Stomach (tissue), 9 donors: ENCODE results near the gene CDH16. TPM values are rescaled to one million over a fixed set of nuclear protein-coding genes. Genes with fewer than 3 reads are reported as not detected.

ENCODE experiments used
- DNase-seq, 2 donors: peaks; one replicate each; pipeline versions ENCODE4 v3.0.0 to v3.0.0-alpha.2; 2013 to 2019
- H3K27ac ChIP-seq, 5 donors: fragments of 200-600 bp in 4 of 5; sonication (generic) in 4 of 5; one replicate each; pipeline ENCODE4 v1.5.1; 2013 to 2019; ENCODE audit warnings: mild to moderate bottlenecking in 1 of 5, moderate library complexity in 1 of 5
- H3K27me3 ChIP-seq, 3 donors: fragments of 200-600 bp; sonication (generic); one replicate each; pipeline ENCODE4 v1.5.1; 2017 to 2019; ENCODE audit warnings: mixed run types in 1 of 3
- H3K36me3 ChIP-seq, 4 donors: fragments of 200-600 bp; sonication (generic); 1 replicate in 3 of 4; 2 replicates in 1 of 4; pipeline ENCODE4 v1.5.1; 2016 to 2019
- H3K4me1 ChIP-seq, 4 donors: fragments of 200-600 bp; sonication (generic); one replicate each; pipeline ENCODE4 v1.5.1; 2016 to 2019
- H3K4me3 ChIP-seq, 4 donors: fragments of 200-600 bp; sonication (generic) in 3 of 4; one replicate each; pipeline ENCODE4 v1.5.1; 2016 to 2019; ENCODE audit warnings: mild to moderate bottlenecking in 1 of 4
- H3K9me3 ChIP-seq, 4 donors: fragments of 200-600 bp; sonication (generic); one replicate each; pipeline ENCODE4 v1.5.1; 2016 to 2019
- EP300 ChIP-seq: sonication (generic); formaldehyde crosslinking; IDR thresholded peaks from one replicate; pipeline ENCODE4 v1.6.1; 2017; ENCODE audit warnings: antibody characterized with exemption
- POLR2A ChIP-seq, 4 donors: fragments of 450-650 bp; IDR thresholded peaks; one replicate each; pipeline ENCODE4 v1.6.1; 2016; ENCODE audit warnings: antibody characterized with exemption in 4 of 4, control low read depth in 2 of 4, mild to moderate bottlenecking in 1 of 4, moderate library complexity in 1 of 4
- POLR2AphosphoS5 ChIP-seq, 3 donors: sonication (generic); formaldehyde crosslinking; IDR thresholded peaks; one replicate each; pipeline ENCODE4 v1.6.1; 2016; ENCODE audit warnings: antibody characterized with exemption in 3 of 3
- WGBS, 5 donors: extraction: QIAGEN DNeasy Blood & Tissue Kit in 3 of 5; methylation state at CpG; one replicate each; pipeline versions ENCODE4 v1.1.5 to v1.1.7; 2013 to 2018; 5-methylcytosine and 5-hydroxymethylcytosine counted together
- intact Hi-C: fragments of 100-400 bp; cut with DNase I; formaldehyde crosslinking; loops from one replicate; pipeline ENCODE4 v1.15.1; 2023; ENCODE audit warnings: low total_unique reads
- polyA plus RNA-seq, 3 donors: library from polyadenylated mRNA; stranded (reverse); fragments of 200-250 nt; gene quantifications; one replicate each; pipeline ENCODE4 v1.2.3, GENCODE V29; 2013
- total RNA-seq, 5 donors: library from RNA; depleted of rRNA; stranded (reverse); fragments of >200 nt; gene quantifications; one replicate each; pipeline versions ENCODE4 v1.1.0 to v1.2.3, GENCODE V29; 2014 to 2016
- TF ChIP-seq, protein P1 (sequence below), 7 experiments: fragments of 450-650 bp in 4 of 7; fragments of 200-600 bp in 3 of 7; sonication (generic) in 3 of 7; IDR thresholded peaks; one replicate each; pipeline ENCODE4 v1.5.1; 2016 to 2019; ENCODE audit warnings: antibody characterized with exemption in 7 of 7, control low read depth in 2 of 7, mild to moderate bottlenecking in 1 of 7
- donor health status: healthy with polysubstance abuse.
- donor health status: Bipolar disorder and iron deficiency.
- donor health status: healthy.

Gene CDH16
- total and polyA plus RNA-seq, 8 donors = 0.14 to 2.3 (median 1.1) TPM; not detected in 5

DNA sequence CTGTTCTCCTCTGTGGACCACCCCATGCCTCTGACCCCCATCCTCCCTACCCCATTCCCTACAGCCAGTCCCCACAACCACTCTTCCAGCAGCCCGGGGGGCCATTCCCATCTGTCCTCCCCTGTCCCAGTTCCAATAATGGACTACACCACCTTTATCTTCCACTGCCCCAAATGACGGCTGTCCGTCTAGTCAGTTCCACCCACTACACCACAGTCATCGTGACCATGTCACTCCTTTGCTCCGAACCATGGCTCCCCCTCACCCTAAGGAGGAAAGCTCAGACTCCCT, 23.1 kb downstream of the CDH16 start:
- TF ChIP-seq EP300 (no peak), POLR2A (IDR thresholded peaks at IDR 0.05) (no peak), POLR2AphosphoS5 (IDR thresholded peaks at IDR 0.05) (no peak)
- TF ChIP-seq, protein P1, sequence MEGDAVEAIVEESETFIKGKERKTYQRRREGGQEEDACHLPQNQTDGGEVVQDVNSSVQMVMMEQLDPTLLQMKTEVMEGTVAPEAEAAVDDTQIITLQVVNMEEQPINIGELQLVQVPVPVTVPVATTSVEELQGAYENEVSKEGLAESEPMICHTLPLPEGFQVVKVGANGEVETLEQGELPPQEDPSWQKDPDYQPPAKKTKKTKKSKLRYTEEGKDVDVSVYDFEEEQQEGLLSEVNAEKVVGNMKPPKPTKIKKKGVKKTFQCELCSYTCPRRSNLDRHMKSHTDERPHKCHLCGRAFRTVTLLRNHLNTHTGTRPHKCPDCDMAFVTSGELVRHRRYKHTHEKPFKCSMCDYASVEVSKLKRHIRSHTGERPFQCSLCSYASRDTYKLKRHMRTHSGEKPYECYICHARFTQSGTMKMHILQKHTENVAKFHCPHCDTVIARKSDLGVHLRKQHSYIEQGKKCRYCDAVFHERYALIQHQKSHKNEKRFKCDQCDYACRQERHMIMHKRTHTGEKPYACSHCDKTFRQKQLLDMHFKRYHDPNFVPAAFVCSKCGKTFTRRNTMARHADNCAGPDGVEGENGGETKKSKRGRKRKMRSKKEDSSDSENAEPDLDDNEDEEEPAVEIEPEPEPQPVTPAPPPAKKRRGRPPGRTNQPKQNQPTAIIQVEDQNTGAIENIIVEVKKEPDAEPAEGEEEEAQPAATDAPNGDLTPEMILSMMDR (IDR thresholded peaks at IDR 0.05) = no peak
- Histone ChIP-seq H3K9me3 (no peaks in the 10 kb centered on the region), H3K27ac (no peak overlapping the region), H3K36me3 (peaks cover 0 to 15% (median 0%) of the 10 kb centered on the region in 4 donors), H3K4me1 (peaks cover 15 to 49% (median 34%) of the 10 kb centered on the region in 4 donors), H3K27me3 (no peaks in the 10 kb centered on the region), H3K4me3 (no peak overlapping the region)
- 87 to 95% (median 90%) methylated on average over 5 of the region's 5 CpGs for WGBS, 5 donors
- intact Hi-C loops = no loop called here
- no peak for DNase-seq

DNA sequence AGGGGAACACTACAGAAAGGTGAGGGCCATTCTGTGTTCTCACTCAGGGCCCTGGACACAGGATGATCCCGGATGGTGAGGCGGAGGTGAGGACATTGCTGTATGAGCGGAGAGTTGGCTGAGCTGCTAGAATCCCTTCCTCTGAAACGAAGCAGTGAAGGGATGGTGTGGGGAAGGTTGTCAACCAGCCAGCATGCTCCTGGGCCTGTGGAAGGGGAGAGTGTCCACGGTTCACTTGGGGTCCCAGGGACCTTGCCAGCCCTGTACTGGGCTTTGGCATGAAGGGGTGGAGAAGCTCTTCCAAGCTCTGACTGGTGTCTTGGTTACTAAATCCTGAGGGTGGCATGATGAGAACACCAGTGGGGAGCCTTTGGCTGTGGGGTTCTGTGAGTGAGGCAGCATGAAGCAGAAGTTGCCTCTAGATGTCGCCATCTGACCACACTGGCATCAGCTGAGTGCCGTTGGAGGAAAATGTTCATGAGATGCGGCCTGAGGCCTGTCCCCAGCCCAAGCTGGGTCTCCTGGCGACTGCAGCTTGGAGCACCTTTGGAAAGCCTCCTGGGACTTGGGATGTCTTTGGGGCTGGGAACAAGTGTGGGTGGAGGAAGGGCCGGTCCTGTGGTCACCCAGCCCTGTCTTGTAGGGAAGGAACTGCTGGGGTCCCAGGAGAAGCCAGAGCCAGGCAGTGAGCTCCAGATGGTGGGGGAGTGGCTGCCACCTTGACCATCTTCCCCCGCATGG, 23.6 kb downstream of the CDH16 start:
- no peaks in the 10 kb centered on the region for H3K9me3 ChIP-seq
- H3K27ac ChIP-seq = no peak overlapping the region
- H3K27me3 ChIP-seq = no peaks in the 10 kb centered on the region
- peak in 1 of 3 donors; percentile 59 for TF ChIP-seq POLR2AphosphoS5 (IDR thresholded peaks at IDR 0.05)
- TF ChIP-seq POLR2A (IDR thresholded peaks at IDR 0.05) = no peak
- TF ChIP-seq, protein P1 (IDR thresholded peaks at IDR 0.05) = peak in 5 of 7 experiments; percentile 61 to 78 (median 70)
- intact Hi-C loops = no loop called here
- peak; percentile 73 to 94 for DNase-seq
- WGBS, 5 donors = 38 to 48% (median 41%) methylated on average over 11 of the region's 11 CpGs
- peaks cover 10 to 44% (median 29%) of the 10 kb centered on the region in 4 donors for H3K4me1 ChIP-seq
- H3K36me3 ChIP-seq = peaks cover 0 to 16% (median 0%) of the 10 kb centered on the region in 4 donors
- no peak overlapping the region for H3K4me3 ChIP-seq

DNA sequence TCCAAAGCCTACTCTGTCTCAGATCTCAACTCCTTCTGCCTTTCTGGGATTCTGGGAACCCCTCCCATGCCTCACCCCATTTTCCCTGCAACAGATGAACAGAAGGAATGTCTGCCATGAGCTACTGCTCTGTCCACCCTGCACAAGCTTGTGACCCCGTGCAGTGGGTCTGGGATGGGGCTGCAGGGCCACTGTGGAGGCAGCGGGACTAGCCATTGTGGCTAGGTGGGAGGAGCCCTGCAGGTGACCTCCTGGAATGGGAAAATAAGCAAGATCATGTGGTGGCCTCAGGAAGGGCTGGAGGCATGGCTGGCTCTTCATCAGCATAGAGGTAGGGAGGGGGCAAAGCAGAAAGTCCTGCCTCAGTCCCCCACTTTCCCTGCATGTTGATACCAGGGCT, 24.6 kb downstream of the CDH16 start:
- H3K4me1 ChIP-seq = peaks cover under 1 to 34% (median 19%) of the 10 kb centered on the region in 4 donors
- no peaks in the 10 kb centered on the region for H3K9me3 ChIP-seq
- no peak overlapping the region for H3K27ac ChIP-seq
- H3K36me3 ChIP-seq = peaks cover 0 to 16% (median 0%) of the 10 kb centered on the region in 4 donors
- no peak overlapping the region for H3K4me3 ChIP-seq
- no peak for DNase-seq
- no peak for TF ChIP-seq EP300
- TF ChIP-seq POLR2AphosphoS5 (IDR thresholded peaks at IDR 0.05) = no peak
- TF ChIP-seq, protein P1 (IDR thresholded peaks at IDR 0.05) = no peak
- TF ChIP-seq POLR2A (IDR thresholded peaks at IDR 0.05) = no peak
- WGBS, 5 donors = 55 to 82% (median 75%) methylated on average over 2 of the region's 2 CpGs
- no peaks in the 10 kb centered on the region for H3K27me3 ChIP-seq
- intact Hi-C loops = no loop called here

DNA sequence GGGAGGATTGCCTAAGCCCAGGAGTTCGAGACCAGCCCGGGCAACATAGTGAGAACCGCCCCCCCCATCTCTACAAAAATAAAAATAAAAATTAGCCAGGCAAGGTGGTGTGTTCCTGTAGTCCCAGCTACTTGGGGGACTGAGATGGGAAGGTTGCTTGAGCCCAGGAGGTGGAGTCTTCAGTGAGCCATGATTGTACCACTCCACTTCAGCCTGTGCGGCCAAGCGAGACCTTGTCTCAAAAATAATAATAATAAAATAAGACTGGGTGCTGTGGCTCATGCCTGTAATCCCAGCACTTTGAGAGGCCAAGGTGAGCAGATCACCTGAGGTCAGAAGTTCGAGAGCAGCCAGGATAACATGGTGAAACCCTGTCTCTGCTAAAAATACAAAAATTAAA, 26.9 kb downstream of the CDH16 start:
- Histone ChIP-seq H3K27ac (no peak overlapping the region), H3K27me3 (no peaks in the 10 kb centered on the region), H3K36me3 (peaks cover 0 to 24% (median 2%) of the 10 kb centered on the region in 4 donors), H3K4me3 (no peak overlapping the region), H3K9me3 (no peaks in the 10 kb centered on the region), H3K4me1 (peaks cover 0 to 17% (median 6%) of the 10 kb centered on the region in 4 donors)
- intact Hi-C loops = no loop called here
- DNase-seq = no peak
- TF ChIP-seq, protein P1 (IDR thresholded peaks at IDR 0.05) = no peak
- TF ChIP-seq POLR2AphosphoS5 (IDR thresholded peaks at IDR 0.05) = no peak
- no peak for TF ChIP-seq POLR2A (IDR thresholded peaks at IDR 0.05)
- TF ChIP-seq EP300 = no peak
- 87 to 98% (median 94%) methylated on average over 6 of the region's 6 CpGs for WGBS, 5 donors
